ENCODE measurements around the gene RGS19. TPM values are rescaled to one million over a fixed set of nuclear protein-coding genes. Genes with fewer than 3 reads are reported as not detected.
A peak's percentile ranks its signal among the peaks of the same experiment; 100 is the strongest.

The RGS19 gene
- total RNA-seq, 1 experiment from 2014 or later, result 16.4 TPM

DNA sequence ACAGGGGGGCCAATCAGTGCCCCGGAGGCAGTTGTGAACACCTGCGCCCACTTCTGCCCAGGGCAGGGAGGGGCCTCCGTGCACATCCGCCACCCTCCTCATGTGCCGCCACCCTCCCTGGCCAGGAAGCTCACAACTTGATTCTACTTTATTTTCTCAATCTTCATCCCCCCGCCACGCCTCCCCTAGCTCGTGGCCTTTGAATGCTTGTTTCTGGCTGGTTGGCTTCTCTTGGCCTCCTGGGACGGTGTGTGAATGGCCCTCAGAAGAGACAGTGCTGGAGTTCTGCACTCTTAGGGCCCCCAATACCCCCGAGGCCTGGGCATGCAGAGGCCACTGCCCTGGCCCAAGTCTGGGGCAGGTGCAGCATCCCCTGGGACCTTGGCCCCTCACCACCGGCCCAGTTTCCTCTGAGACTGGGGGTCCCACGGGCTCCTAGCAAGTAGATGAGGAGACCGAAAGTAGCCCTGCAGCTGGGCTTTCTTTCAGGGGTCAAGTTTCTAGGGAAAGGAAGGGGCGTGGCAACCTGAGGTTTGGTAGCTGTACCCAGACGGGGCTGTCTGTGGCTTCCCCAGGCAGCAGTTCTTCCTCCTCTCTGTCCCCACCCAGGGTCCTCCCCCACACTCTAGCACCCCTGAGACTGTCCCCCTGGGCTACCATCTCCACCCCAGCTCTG is 1.3 kb downstream of the RGS19 start:
- Histone ChIP-seq H3K36me3 (ENCODE audit: insufficient read depth, low read length, poor library complexity, severe bottlenecking) (peaks cover 5% of the 10 kb centered on the region), H3K4me3 (ENCODE audit: low read depth, low read length, poor library complexity, severe bottlenecking) (peak overlapping the region; percentile 82), H3K27ac (ENCODE audit: low read depth, low read length, poor library complexity, severe bottlenecking) (no peak overlapping the region), H3K27me3 (replicated peaks; ENCODE audit: insufficient read depth, low read depth, low read length, poor library complexity) (no peaks in the 10 kb centered on the region), H3K4me1 (ENCODE audit: insufficient read depth, low read length, poor library complexity, severe bottlenecking) (peaks cover 21% of the 10 kb centered on the region), H3K9me3 (ENCODE audit: low read depth, low read length, poor library complexity, severe bottlenecking) (no peaks in the 10 kb centered on the region)
- DNase-seq (ENCODE audit: low spot score), result no peak
- ChIA-PET CTCF (no interaction called here), POLR2A (ENCODE audit: low non-redundant PET) (no interaction called here)
- BruUV-seq (replicated peaks), result no TSS peak
- intact Hi-C loops (cut with micrococcal nuclease; ENCODE audit: unreplicated experiment), result no loop called here
- no peak for TF ChIP-seq EZH2 (IDR thresholded peaks at IDR 0.05; ENCODE audit: borderline replicate concordance, low read depth, low read length, poor library complexity, severe bottlenecking)
- TF ChIP-seq, protein P1, sequence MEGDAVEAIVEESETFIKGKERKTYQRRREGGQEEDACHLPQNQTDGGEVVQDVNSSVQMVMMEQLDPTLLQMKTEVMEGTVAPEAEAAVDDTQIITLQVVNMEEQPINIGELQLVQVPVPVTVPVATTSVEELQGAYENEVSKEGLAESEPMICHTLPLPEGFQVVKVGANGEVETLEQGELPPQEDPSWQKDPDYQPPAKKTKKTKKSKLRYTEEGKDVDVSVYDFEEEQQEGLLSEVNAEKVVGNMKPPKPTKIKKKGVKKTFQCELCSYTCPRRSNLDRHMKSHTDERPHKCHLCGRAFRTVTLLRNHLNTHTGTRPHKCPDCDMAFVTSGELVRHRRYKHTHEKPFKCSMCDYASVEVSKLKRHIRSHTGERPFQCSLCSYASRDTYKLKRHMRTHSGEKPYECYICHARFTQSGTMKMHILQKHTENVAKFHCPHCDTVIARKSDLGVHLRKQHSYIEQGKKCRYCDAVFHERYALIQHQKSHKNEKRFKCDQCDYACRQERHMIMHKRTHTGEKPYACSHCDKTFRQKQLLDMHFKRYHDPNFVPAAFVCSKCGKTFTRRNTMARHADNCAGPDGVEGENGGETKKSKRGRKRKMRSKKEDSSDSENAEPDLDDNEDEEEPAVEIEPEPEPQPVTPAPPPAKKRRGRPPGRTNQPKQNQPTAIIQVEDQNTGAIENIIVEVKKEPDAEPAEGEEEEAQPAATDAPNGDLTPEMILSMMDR (conservative IDR thresholded peaks at IDR 0.05; ENCODE audit: low read depth, low read length), result no peak

DNA sequence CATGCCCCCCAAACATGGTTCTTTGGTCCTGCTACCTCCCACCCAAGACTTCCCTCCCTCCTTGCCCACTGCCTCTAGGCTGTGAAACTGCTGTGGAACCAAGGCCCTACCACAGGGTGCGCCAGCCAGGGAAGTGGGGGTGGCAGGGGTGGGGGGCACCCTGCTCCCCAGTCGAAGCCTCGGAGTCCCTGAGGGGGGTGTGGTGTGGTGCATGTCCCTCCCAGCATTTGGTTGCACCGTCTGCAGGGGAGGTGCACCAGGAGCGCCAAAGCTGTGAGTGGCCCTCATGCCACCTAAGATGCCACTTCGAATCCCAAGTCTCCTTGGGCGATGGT is 1.8 kb downstream of the RGS19 start:
- no peaks in the 10 kb centered on the region for H3K9me3 ChIP-seq (ENCODE audit: low read depth, low read length, poor library complexity, severe bottlenecking)
- ChIA-PET CTCF (no interaction called here), POLR2A (ENCODE audit: low non-redundant PET) (no interaction called here)
- BruUV-seq (replicated peaks), result no TSS peak
- no peak overlapping the region for H3K27ac ChIP-seq (ENCODE audit: low read depth, low read length, poor library complexity, severe bottlenecking)
- intact Hi-C loops (cut with micrococcal nuclease; ENCODE audit: unreplicated experiment), result no loop called here
- H3K4me3 ChIP-seq (ENCODE audit: low read depth, low read length, poor library complexity, severe bottlenecking), result no peak overlapping the region
- no peak for DNase-seq (ENCODE audit: low spot score)
- TF ChIP-seq, protein P1 (conservative IDR thresholded peaks at IDR 0.05; ENCODE audit: low read depth, low read length), result no peak
- no peak for TF ChIP-seq EZH2 (IDR thresholded peaks at IDR 0.05; ENCODE audit: borderline replicate concordance, low read depth, low read length, poor library complexity, severe bottlenecking)
- H3K36me3 ChIP-seq (ENCODE audit: insufficient read depth, low read length, poor library complexity, severe bottlenecking), result peaks cover 6% of the 10 kb centered on the region
- H3K4me1 ChIP-seq (ENCODE audit: insufficient read depth, low read length, poor library complexity, severe bottlenecking), result peaks cover 16% of the 10 kb centered on the region
- H3K27me3 ChIP-seq (replicated peaks; ENCODE audit: insufficient read depth, low read depth, low read length, poor library complexity), result no peaks in the 10 kb centered on the region

DNA sequence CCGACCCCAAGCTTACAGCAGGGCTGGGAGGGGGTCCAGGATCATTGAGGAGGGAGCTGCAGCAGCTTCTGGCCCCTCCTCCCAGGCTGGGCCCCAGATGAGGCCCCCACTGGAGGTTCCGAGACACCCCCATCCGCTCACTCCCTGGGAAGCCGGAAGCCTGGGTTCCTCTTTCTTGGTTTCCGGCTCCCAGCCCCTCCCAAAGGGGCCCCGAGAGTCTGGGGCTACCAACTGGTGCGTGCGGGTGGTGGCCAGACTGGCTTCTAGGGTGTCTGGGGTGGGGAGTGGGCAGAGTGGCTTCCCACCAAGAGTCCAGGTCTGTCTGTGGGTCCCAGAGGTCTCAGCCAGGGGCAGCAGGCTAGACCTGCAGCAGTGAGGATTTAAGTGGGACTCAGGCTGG is 2.2 kb downstream of the RGS19 start:
- no peaks in the 10 kb centered on the region for H3K9me3 ChIP-seq (ENCODE audit: low read depth, low read length, poor library complexity, severe bottlenecking)
- H3K27me3 ChIP-seq (replicated peaks; ENCODE audit: insufficient read depth, low read depth, low read length, poor library complexity), result no peaks in the 10 kb centered on the region
- no peak overlapping the region for H3K4me3 ChIP-seq (ENCODE audit: low read depth, low read length, poor library complexity, severe bottlenecking)
- DNase-seq (ENCODE audit: low spot score), result no peak
- peaks cover 6% of the 10 kb centered on the region for H3K36me3 ChIP-seq (ENCODE audit: insufficient read depth, low read length, poor library complexity, severe bottlenecking)
- TF ChIP-seq, protein P1 (conservative IDR thresholded peaks at IDR 0.05; ENCODE audit: low read depth, low read length), result no peak
- TF ChIP-seq EZH2 (IDR thresholded peaks at IDR 0.05; ENCODE audit: borderline replicate concordance, low read depth, low read length, poor library complexity, severe bottlenecking), result no peak
- ChIA-PET POLR2A (ENCODE audit: low non-redundant PET) (no interaction called here), CTCF (no interaction called here)
- BruUV-seq (replicated peaks), result no TSS peak
- H3K4me1 ChIP-seq (ENCODE audit: insufficient read depth, low read length, poor library complexity, severe bottlenecking), result peaks cover 13% of the 10 kb centered on the region
- intact Hi-C loops (cut with micrococcal nuclease; ENCODE audit: unreplicated experiment), result no loop called here
- no peak overlapping the region for H3K27ac ChIP-seq (ENCODE audit: low read depth, low read length, poor library complexity, severe bottlenecking)
